ENCODE results near the gene ZNF341. TPM values are rescaled to one million over a fixed set of nuclear protein-coding genes. Genes with fewer than 3 reads are reported as not detected.
A peak's percentile ranks its signal among the peaks of the same experiment; 100 is the strongest.

ZNF341 gene
- polyA plus RNA-seq, 6 donors from 2014 or later: 1.1 to 4.5 (median 2.4) TPM

DNA sequence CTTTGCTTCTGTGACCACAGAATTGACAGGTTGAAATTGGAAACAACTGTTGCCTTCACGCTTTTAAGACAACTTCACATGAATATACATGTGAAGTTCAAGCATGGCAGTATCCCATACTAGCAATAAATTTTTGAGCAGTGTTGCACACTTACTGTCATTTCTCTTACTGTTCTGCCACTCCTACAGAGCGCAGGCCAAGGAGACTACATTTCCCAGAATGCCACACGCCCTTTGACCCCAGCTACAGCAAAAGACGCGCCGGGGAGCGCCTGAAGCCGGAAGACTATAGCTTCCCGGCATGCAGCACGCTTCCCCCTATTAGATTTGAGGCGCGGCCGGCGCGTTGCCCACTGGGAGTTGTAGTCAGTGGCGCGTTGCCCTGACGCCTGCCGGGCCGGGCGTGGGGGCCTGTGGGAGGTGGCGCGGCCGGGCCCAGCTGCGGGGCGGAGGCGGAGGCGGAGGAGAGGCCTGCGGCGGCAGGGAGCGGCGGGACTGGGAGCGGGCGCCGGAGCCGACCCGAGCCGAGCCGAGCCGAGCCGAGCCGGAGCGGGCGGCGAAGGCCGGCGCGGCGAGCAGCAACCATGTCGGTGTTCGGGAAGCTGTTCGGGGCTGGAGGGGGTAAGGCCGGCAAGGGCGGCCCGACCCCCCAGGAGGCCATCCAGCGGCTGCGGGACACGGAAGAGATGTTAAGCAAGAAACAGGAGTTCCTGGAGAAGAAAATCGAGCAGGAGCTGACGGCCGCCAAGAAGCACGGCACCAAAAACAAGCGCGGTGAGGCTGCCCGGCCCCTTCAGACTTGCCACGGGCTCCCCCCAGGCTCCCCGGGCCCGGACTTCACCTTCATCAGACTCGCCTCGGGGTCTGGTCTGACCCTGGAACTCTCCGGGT lies 79.3 kb downstream of the ZNF341 start, which contains the start of gene CHMP4B:
TSS of gene CHMP4B (plus strand) at position 464 of the 891 bp plus-strand sequence. CDS start at position 585, 121 bp downstream.
- Mint-ChIP-seq H3K4me3 (peak within 1 kb of the TSS; percentile 85 to 100 (median 97)), H3K36me3 (peaks cover 0 to 7% of the 10 kb centered on the region in 2 donors), H3K4me1 (peaks cover 34 to 49% (median 38%) of the 10 kb centered on the region in 3 donors), H3K27me3 (no peaks in the 10 kb centered on the region), H3K27ac (peak within 1 kb of the TSS; percentile 90 to 99 (median 94)), H3K9me3 (no peaks in the 10 kb centered on the region)
- peak; percentile 98 for DNase-seq
- ATAC-seq (ENCODE audit: low read depth in 2 of 2): peak; percentile 95 to 97

DNA sequence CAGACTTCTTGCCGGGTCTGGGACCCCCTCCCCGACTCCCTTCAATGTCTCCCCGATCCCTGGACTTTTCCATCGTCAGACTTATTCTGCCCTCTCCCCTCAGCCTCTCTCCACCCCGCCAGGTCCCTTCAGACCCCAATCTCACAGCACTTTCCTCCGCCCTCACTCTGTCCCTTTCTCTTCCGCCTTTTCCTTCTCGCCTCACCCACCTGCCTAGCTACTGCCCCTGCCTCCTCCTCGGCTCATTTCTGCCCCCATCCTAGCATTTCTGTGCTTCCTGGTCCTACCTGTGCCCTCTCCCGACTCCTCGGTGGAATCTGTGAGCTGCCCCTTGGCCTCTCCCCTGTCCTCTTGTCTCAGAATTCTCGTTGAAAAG lies 80.0 kb downstream of the ZNF341 start:
- peaks cover 40 to 55% (median 43%) of the 10 kb centered on the region in 3 donors for H3K4me1 Mint-ChIP-seq
- no peaks in the 10 kb centered on the region for H3K9me3 Mint-ChIP-seq
- peaks cover 0 to 7% of the 10 kb centered on the region in 2 donors for H3K36me3 Mint-ChIP-seq
- no peaks in the 10 kb centered on the region for H3K27me3 Mint-ChIP-seq
- peak overlapping the region; percentile 85 to 100 (median 97) for H3K4me3 Mint-ChIP-seq
- ATAC-seq (ENCODE audit: low read depth in 2 of 2): peak; percentile 28 to 36
- peak; percentile 54 for DNase-seq
- H3K27ac Mint-ChIP-seq: peak overlapping the region; percentile 90 to 99 (median 94)

DNA sequence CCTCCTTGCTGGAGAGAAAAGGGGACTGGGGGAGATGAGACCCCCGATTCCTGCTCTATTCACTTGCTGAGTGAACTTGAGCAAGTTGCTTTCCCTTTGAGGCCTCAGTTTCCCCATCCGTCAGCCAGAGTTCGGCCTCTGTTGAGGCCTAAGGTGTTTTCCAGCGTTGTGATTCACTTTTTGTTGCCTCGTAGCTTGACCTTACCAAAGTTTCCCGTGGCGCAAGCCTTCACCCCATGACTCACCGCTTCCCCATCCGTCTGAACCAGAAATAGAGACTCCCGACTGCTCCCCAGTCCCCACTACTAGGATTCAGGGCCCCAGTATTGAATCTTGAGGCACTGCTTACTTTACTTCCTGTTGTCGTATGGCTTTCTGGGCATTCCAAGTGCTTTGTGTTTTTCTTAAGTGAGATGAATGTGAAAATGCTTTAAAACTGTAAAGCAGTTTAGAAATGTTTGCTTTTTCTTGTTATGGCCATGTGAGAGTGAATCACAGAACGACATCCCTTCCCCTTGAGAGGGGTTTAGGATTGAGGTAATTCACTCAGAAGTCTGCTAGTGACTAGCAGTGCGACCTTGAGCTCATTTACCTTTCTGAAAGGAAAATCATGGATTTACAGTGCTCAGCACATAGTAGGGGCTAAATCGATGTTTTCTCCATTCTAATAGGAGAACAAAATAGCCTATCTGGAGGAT lies 80.5 kb downstream of the ZNF341 start:
- Mint-ChIP-seq H3K4me3 (peak overlapping the region; percentile 85 to 100 (median 97)), H3K27ac (peak overlapping the region; percentile 90 to 99 (median 94)), H3K27me3 (no peaks in the 10 kb centered on the region), H3K9me3 (no peaks in the 10 kb centered on the region), H3K4me1 (peaks cover 41 to 59% (median 49%) of the 10 kb centered on the region in 3 donors), H3K36me3 (peaks cover 0 to 7% of the 10 kb centered on the region in 2 donors)
- ATAC-seq (ENCODE audit: low read depth in 2 of 2) (no peak), DNase-seq (no peak)

DNA sequence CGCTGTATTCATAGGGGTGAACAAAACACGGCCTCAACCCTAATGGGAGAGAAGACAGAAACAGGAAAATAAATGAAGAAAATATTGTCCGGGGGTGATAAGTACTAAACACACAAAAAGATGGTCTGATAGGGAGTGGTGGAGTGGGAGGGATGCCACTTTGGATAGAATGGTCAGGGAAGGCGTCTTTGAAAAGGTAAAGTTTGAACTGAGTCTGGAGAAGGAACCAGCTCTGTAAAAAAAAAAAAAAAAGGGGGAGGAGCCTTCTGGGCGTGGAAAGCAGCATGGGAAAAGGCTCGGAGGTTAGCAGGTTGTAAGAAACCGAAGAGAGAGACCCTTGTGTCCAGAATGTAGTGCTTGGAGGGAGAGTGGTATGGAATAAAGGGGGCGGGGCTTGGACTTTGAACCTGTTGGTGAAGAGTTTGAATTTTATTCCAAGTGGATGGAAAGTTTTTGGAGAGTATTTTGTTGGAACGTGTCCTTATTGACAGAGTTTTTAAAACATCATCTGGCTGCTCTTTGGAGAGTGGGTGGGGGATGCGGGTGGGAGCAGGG lies 81.2 kb downstream of the ZNF341 start:
- Mint-ChIP-seq H3K4me3 (peak overlapping the region; percentile 85 to 100 (median 97)), H3K27ac (peak overlapping the region in 3 of 6 donors; percentile 47 to 99 (median 73)), H3K27me3 (no peaks in the 10 kb centered on the region), H3K4me1 (peaks cover 48 to 66% (median 55%) of the 10 kb centered on the region in 3 donors), H3K9me3 (no peaks in the 10 kb centered on the region), H3K36me3 (peaks cover 0 to 7% of the 10 kb centered on the region in 2 donors)
- DNase-seq (no peak), ATAC-seq (ENCODE audit: low read depth in 2 of 2) (no peak)

DNA sequence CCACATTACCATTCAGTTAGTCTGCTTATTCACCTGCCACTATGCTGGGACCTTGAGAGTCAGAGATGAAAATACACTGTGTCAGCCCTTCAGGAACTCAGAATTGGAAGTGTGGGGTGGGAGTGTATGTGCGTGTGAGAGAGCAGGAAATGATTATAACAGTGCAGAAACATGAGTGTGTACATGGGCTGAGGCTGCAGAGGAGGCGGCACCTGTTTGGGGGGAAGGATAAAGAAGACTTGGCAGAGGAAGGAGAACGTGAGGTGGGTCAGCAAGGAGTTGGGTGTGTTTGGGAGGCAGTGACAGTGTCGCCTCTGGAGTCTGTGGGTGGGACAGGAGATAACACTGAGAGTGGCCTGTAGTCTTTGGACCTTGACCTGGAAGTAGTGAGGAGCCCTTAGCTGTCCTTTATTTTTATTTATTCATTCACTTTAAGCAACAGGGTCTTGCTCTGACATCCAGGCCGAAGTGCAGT lies 82.5 kb downstream of the ZNF341 start:
- Mint-ChIP-seq H3K9me3 (no peaks in the 10 kb centered on the region), H3K27ac (peak overlapping the region in 5 of 6 donors; percentile 26 to 99 (median 67)), H3K4me3 (peak overlapping the region in 6 of 8 donors; percentile 56 to 99 (median 90)), H3K4me1 (peaks cover 61 to 79% (median 65%) of the 10 kb centered on the region in 3 donors), H3K27me3 (no peaks in the 10 kb centered on the region), H3K36me3 (peaks cover 0 to 7% of the 10 kb centered on the region in 2 donors)
- DNase-seq (no peak), ATAC-seq (ENCODE audit: low read depth in 2 of 2) (no peak)

DNA sequence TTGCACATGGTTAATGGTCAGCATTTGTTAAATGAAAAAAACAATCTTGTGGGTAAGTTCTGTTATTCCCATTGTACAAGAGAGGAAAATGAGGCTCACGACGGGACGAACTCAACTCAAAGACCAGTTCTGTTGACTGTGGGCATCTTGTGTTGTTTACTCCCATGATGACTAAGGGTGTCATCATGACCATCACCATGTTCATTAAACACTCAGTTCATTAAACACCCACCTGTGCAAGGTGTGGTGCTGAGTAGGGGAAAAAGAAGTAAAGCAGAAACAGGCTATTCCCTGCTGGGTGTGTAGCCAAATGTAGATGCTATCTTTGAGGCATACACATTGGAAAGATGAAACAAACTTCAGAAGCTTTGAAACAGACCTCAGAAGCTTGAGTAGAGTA lies 83.9 kb downstream of the ZNF341 start:
- H3K9me3 Mint-ChIP-seq: no peaks in the 10 kb centered on the region
- H3K27me3 Mint-ChIP-seq: no peaks in the 10 kb centered on the region
- H3K4me3 Mint-ChIP-seq: peak overlapping the region in 1 of 8 donors; percentile 57
- DNase-seq (no peak), ATAC-seq (ENCODE audit: low read depth in 2 of 2) (no peak)
- H3K27ac Mint-ChIP-seq: peak overlapping the region in 2 of 6 donors; percentile 8 to 50
- H3K4me1 Mint-ChIP-seq: peaks cover 74 to 93% (median 76%) of the 10 kb centered on the region in 3 donors
- peaks cover 0 to 7% of the 10 kb centered on the region in 2 donors for H3K36me3 Mint-ChIP-seq

DNA sequence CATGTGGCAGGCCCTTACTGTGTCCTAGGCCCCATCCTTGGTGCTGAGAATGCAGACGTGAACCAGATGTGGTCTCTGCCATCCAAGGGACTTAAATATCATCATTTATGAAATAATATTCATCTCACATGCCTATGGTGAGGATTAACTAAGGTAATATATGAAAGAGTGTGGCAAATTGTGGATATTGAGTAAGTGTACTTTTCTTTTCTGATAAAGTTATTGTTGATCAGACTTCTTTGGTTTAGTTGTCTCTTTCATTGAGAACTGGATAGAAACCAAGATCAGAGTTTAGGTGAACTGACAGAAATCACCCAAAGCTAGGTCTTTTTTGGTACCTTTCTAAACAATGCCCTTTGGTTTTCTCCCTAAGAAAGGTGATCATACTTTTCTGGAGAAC lies 84.4 kb downstream of the ZNF341 start:
- no peaks in the 10 kb centered on the region for H3K9me3 Mint-ChIP-seq
- H3K4me1 Mint-ChIP-seq: peaks cover 75 to 89% (median 76%) of the 10 kb centered on the region in 3 donors
- H3K36me3 Mint-ChIP-seq: peaks cover 0 to 7% of the 10 kb centered on the region in 2 donors
- DNase-seq: no peak
- ATAC-seq (ENCODE audit: low read depth in 2 of 2): no peak
- H3K27ac Mint-ChIP-seq: peak overlapping the region in 3 of 6 donors; percentile 8 to 50 (median 19)
- no peak overlapping the region for H3K4me3 Mint-ChIP-seq
- H3K27me3 Mint-ChIP-seq: no peaks in the 10 kb centered on the region

DNA sequence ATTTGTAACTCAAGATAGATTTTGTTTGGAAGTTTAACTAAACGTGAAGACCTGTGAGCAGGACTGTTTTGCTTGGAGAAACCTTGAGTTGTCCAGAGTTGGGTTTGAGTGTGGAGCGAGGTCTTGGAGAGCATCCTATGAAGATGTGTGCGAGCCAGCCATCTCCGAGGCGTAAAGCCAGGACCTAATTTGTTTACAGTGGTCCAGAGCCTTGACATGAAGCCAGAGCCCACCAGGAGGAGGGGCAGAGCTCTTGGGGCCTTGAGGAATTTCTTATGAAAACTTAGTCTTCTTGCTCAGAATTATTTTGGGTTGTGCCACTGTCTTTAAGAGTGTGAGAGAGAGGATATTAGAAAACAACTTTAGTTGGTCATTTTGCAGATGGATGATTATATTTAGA lies 85.6 kb downstream of the ZNF341 start:
- no peak for ATAC-seq (ENCODE audit: low read depth in 2 of 2)
- peaks cover 0 to 7% of the 10 kb centered on the region in 2 donors for H3K36me3 Mint-ChIP-seq
- no peak for DNase-seq
- no peaks in the 10 kb centered on the region for H3K27me3 Mint-ChIP-seq
- no peaks in the 10 kb centered on the region for H3K9me3 Mint-ChIP-seq
- H3K4me3 Mint-ChIP-seq: no peak overlapping the region
- H3K4me1 Mint-ChIP-seq: peaks cover 68 to 83% (median 70%) of the 10 kb centered on the region in 3 donors
- H3K27ac Mint-ChIP-seq: peak overlapping the region in 3 of 6 donors; percentile 16 to 55 (median 55)

DNA sequence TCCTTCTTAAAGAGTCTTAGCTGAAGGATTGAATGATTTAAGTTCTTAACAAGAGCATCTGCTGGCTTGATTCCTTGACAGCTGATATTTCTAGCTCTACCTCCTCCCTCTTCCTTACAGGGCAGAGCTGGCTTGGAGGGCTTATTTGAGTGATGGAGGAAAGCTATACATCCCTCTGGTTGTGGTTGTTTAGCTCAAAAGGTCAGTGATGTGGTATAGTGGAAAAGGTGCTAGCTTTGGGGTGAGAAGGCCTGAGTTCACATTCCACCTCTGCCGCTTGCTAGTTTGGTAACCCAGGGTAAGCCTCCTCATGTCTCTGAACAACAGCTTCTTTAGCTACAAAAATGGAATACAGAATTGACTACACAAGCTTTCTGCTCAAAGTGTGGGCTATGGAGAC lies 87.7 kb downstream of the ZNF341 start:
- Mint-ChIP-seq H3K4me3 (peak overlapping the region in 4 of 8 donors; percentile 40 to 66 (median 47)), H3K27ac (peak overlapping the region in 4 of 6 donors; percentile 9 to 76 (median 59)), H3K9me3 (no peaks in the 10 kb centered on the region), H3K27me3 (no peaks in the 10 kb centered on the region), H3K36me3 (peaks cover 0 to 7% of the 10 kb centered on the region in 2 donors), H3K4me1 (peaks cover 57 to 81% (median 67%) of the 10 kb centered on the region in 3 donors)
- DNase-seq (no peak), ATAC-seq (ENCODE audit: low read depth in 2 of 2) (no peak)

DNA sequence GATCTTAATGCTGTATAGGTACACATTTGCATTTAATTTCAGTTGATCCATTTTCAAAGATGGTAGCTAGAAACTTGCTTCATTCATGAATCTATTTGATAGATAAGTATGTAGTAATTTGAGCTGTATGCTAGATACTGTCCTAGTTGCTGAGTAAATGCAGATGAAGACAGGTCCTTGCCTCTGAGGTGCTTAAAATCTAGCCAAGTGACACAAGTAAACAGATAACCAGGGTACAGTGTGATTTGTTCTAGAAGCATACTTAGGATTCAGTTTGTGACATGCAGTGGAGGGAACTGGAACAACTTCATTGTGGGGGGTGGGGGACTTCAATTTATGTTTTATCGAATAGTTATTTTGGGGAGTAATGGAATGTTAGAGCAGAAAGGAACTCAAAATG lies 88.6 kb downstream of the ZNF341 start:
- Mint-ChIP-seq H3K4me3 (no peak overlapping the region), H3K36me3 (peaks cover 0 to 2% of the 10 kb centered on the region in 2 donors), H3K27me3 (no peaks in the 10 kb centered on the region), H3K4me1 (peaks cover 59 to 81% (median 70%) of the 10 kb centered on the region in 3 donors), H3K9me3 (no peaks in the 10 kb centered on the region), H3K27ac (peak overlapping the region in 4 of 6 donors; percentile 7 to 69 (median 32))
- DNase-seq (no peak), ATAC-seq (ENCODE audit: low read depth in 2 of 2) (no peak)

DNA sequence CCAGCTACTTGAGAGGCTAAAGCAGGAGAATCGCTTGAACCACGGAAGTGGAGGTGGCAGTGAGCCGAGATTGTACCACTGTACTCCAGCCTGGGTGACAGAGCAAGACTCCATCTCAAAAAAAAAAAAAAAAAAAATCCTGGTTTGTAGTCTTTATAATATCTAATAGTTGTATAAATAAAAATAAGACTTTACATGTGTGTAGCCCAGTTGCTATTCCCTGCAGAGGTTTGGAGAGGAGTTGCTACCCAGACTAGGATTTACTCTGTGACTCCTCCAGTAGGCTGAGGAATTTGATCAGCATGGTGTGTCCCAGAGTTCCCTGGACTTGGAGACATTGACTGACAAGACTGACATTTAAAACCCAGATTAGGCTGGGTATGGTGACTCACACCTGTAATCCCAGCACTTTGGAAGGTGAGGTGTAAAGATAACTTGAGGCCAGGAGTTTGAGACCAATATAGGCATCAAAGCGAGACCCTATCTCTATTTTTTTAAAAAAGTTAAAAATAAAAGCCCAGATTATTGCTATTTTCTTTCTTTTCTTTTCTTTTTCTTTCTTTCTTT lies 89.6 kb downstream of the ZNF341 start:
- no peak for DNase-seq
- H3K36me3 Mint-ChIP-seq: no peaks in the 10 kb centered on the region
- no peak for ATAC-seq (ENCODE audit: low read depth in 2 of 2)
- no peak overlapping the region for H3K4me3 Mint-ChIP-seq
- H3K9me3 Mint-ChIP-seq: no peaks in the 10 kb centered on the region
- H3K27ac Mint-ChIP-seq: peak overlapping the region in 1 of 6 donors; percentile 89
- no peaks in the 10 kb centered on the region for H3K27me3 Mint-ChIP-seq
- H3K4me1 Mint-ChIP-seq: peaks cover 61 to 82% (median 73%) of the 10 kb centered on the region in 3 donors

DNA sequence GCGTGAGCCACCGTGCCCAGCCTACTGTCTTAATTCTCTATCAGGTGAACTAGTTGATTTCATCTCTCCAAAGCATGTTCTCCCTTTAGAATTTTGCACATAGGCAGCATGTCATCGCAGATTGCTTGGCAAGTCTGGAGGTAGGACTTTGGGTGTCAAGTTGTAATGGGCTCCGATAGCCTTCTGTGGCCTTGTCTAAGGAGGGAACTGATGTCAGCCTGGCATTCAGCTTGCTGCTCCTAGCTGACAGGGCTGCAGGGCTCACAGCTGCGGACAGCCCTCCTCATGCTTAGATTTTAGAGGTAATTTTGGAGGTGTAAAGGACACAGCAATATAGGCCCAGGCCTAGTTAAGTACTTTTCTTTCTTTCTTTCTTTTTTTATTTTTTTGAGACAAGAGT lies 90.6 kb downstream of the ZNF341 start:
- H3K27me3 Mint-ChIP-seq: no peaks in the 10 kb centered on the region
- H3K4me1 Mint-ChIP-seq: peaks cover 62 to 84% (median 78%) of the 10 kb centered on the region in 3 donors
- H3K36me3 Mint-ChIP-seq: no peaks in the 10 kb centered on the region
- H3K9me3 Mint-ChIP-seq: no peaks in the 10 kb centered on the region
- no peak for DNase-seq
- H3K27ac Mint-ChIP-seq: peak overlapping the region in 1 of 6 donors; percentile 81
- H3K4me3 Mint-ChIP-seq: peak overlapping the region in 1 of 8 donors; percentile 44
- no peak for ATAC-seq (ENCODE audit: low read depth in 2 of 2)
